ENCODE results near the gene RAET1G.
A peak's percentile ranks its signal among the peaks of the same experiment; 100 is the strongest.
"Not testable (repeated sequence)": the region's sequence is repeated elsewhere in the genome, so short reads cannot be mapped to it uniquely, and the experiment has no call there.

RAET1G gene

GRCh38 chr6:149910721-149911151 is 12.2 kb downstream of the RAET1G start:
- DNase-seq, result no peak

GRCh38 chr6:149909701-149910470 is 13.0 kb downstream of the RAET1G start:
- DNase-seq, result no peak

- not testable (repeated sequence) for DNase-seq
Measured at GRCh38 chr6:149908480-149908879, 14.4 kb downstream of the RAET1G start.

- no peak for DNase-seq
Measured at GRCh38 chr6:149907317-149907716, 15.6 kb downstream of the RAET1G start.

- no peak for DNase-seq
Measured at GRCh38 chr6:149906405-149906804, 16.5 kb downstream of the RAET1G start.

- no peak for DNase-seq
Measured at GRCh38 chr6:149905911-149906371, 17.0 kb downstream of the RAET1G start.

GRCh38 chr6:149905371-149905910 is 17.5 kb downstream of the RAET1G start:
- DNase-seq, result no peak

GRCh38 chr6:149904661-149905370 is 18.1 kb downstream of the RAET1G start:
- no peak for DNase-seq

GRCh38 chr6:149903938-149904611 is 18.8 kb downstream of the RAET1G start:
- no peak for DNase-seq

- DNase-seq, result no peak
Measured at GRCh38 chr6:149901444-149902140, 21.3 kb downstream of the RAET1G start.

- no peak for DNase-seq
Measured at GRCh38 chr6:149900620-149901443, 22.1 kb downstream of the RAET1G start.

GRCh38 chr6:149899926-149900619 is 22.8 kb downstream of the RAET1G start:
- no peak for DNase-seq

- no peak for DNase-seq
Measured at GRCh38 chr6:149899486-149899885, 23.4 kb downstream of the RAET1G start.

GRCh38 chr6:149898966-149899365 is 24.0 kb downstream of the RAET1G start:
- no peak for DNase-seq

GRCh38 chr6:149897855-149898744 is 24.8 kb downstream of the RAET1G start, which contains the start of gene RAET1E:
TSS of gene RAET1E (minus strand) at chr6:149898113. CDS start at chr6:149890901, 7,212 bp downstream.
- no peak for DNase-seq

- DNase-seq, result no peak
Measured at GRCh38 chr6:149897015-149897697, 25.8 kb downstream of the RAET1G start.

GRCh38 chr6:149896491-149896890 is 26.4 kb downstream of the RAET1G start:
- DNase-seq, result no peak

- peak; percentile 8 for DNase-seq
Measured at GRCh38 chr6:149895833-149896271, 27.1 kb downstream of the RAET1G start.

GRCh38 chr6:149895048-149895590 is 27.8 kb downstream of the RAET1G start:
- DNase-seq, result no peak
